ENCODE results near the gene TMC1. TPM values are rescaled to one million over a fixed set of nuclear protein-coding genes. Genes with fewer than 3 reads are reported as not detected.

The TMC1 gene
- total RNA-seq, 1 experiment from 2014 or later: 5.5 TPM

DNA sequence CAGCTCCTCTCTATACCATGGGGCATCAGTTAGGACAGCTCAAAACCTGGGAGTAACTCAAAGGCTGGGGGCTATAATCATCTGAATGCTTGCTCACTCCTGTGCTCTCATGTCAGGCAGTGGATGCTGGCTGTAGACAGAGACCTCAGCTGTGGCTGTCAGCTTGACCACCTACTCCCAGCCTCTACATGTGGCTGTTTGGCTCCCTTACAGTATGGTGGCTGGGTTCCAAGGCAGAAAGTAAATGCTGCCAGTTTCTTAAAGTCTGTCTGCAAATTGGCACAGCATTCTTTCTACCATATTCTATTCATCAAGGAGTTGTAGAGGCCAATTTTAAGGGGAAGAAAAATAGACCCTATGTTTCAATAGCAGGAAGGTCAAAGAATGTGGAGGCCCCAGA is 66.9 kb downstream of the TMC1 start:
- ChIA-PET POLR2A (ENCODE audit: unreplicated experiment) (interaction anchor here (0.7 to 1.2 kb wide), 2 partner anchors 34 to 155 kb away, joined by 3 to 8 read pairs; no protein-coding TSS in a partner anchor), CTCF (no interaction called here)
- Histone ChIP-seq H3K4me1 (replicated peaks; ENCODE audit: insufficient read depth) (peaks cover 52% of the 10 kb centered on the region), H3K9me3 (ENCODE audit: insufficient read depth, low read depth) (no peaks in the 10 kb centered on the region; the same call in 1 of the 2 replicates), H3K27me3 (ENCODE audit: insufficient read depth, low read depth) (no peaks in the 10 kb centered on the region), H4K20me1 (ENCODE audit: insufficient read depth) (no peaks in the 10 kb centered on the region), H2AFZ (no peak overlapping the region), H3K9me2 (ENCODE audit: insufficient read depth) (no peaks in the 10 kb centered on the region), H3K27ac (no peak overlapping the region), H3K4me3 (no peak overlapping the region), H3K4me2 (no peak overlapping the region), H3K79me2 (ENCODE audit: low read depth) (no peaks in the 10 kb centered on the region), H3K36me3 (ENCODE audit: low read depth) (no peaks in the 10 kb centered on the region), H3F3A (ENCODE audit: insufficient read depth, low read depth) (peaks cover 18% of the 10 kb centered on the region)
- intact Hi-C loops (cut with micrococcal nuclease; ENCODE audit: unreplicated experiment): no loop called here
- no peak for TF ChIP-seq EZH2 (IDR thresholded peaks at IDR 0.05; ENCODE audit: low read depth)
- TF ChIP-seq, protein P1, sequence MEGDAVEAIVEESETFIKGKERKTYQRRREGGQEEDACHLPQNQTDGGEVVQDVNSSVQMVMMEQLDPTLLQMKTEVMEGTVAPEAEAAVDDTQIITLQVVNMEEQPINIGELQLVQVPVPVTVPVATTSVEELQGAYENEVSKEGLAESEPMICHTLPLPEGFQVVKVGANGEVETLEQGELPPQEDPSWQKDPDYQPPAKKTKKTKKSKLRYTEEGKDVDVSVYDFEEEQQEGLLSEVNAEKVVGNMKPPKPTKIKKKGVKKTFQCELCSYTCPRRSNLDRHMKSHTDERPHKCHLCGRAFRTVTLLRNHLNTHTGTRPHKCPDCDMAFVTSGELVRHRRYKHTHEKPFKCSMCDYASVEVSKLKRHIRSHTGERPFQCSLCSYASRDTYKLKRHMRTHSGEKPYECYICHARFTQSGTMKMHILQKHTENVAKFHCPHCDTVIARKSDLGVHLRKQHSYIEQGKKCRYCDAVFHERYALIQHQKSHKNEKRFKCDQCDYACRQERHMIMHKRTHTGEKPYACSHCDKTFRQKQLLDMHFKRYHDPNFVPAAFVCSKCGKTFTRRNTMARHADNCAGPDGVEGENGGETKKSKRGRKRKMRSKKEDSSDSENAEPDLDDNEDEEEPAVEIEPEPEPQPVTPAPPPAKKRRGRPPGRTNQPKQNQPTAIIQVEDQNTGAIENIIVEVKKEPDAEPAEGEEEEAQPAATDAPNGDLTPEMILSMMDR (conservative IDR thresholded peaks at IDR 0.05): no peak
- DNase-seq: no peak
- no TSS peak for BruUV-seq (replicated peaks)

DNA sequence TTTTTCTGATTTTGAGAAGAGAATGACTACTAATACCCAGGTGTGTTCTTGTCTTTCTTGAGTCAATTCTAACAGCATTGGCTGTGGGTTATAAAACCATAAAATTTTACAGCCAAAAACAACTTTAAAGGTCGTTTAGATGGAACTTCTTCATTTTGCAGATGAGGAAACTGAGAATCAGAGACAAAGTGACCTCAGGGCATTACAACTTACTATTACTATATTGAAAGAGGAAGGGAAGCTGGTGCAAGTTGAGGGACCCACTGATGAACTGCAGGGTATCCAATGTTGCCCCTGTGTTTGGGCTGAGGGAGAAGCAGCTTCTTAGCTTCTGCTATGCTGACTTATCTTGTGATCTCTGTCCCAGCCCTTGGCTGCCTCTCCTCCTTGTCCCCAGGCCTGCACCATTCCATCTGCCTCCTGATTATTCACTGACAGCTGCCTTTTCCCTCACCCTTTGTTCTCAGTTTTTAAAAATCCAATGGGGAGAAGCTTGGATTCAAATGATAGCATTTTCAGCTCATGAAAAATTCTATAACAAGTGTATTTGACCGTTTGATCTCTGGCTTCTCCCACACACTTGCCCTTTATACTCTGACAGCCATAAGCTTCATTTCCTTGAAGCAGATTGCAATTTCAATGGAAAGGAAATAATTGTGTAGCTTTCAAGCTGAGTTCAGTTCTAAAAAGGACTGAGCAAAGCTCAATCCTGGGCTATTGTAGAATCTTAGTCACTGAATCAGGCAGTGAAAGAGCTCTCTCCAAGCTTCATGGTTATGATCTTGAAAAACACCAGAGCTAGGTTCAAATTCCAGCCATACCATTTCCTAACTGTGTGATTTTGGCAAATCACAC is 68.5 kb downstream of the TMC1 start:
- DNase-seq: no peak
- CTCF ChIA-PET: interaction anchor here (1.1 kb wide), 1 partner anchor 232 kb away, joined by 3 read pairs; no protein-coding TSS in a partner anchor
- TF ChIP-seq, protein P1 (conservative IDR thresholded peaks at IDR 0.05): no peak
- no peak for TF ChIP-seq EZH2 (IDR thresholded peaks at IDR 0.05; ENCODE audit: low read depth)
- H3K79me2 ChIP-seq (ENCODE audit: low read depth): no peaks in the 10 kb centered on the region
- BruUV-seq (replicated peaks): no TSS peak
- H3K9me3 ChIP-seq (ENCODE audit: insufficient read depth, low read depth): no peaks in the 10 kb centered on the region; the same call in 1 of the 2 replicates
- H3K4me2 ChIP-seq: peak overlapping the region; percentile 26; the same call in 1 of the 2 replicates
- no peak overlapping the region for H2AFZ ChIP-seq
- H3K4me1 ChIP-seq (replicated peaks; ENCODE audit: insufficient read depth): peaks cover 49% of the 10 kb centered on the region
- POLR2A ChIA-PET (ENCODE audit: unreplicated experiment): interaction anchor here (0.5 to 1.3 kb wide), 8 partner anchors 12 to 872 kb away, joined by 3 to 10 read pairs (median 4); no protein-coding TSS in a partner anchor
- intact Hi-C loops (cut with micrococcal nuclease; ENCODE audit: unreplicated experiment): loop anchor here (5.0 kb wide), 3 partner anchors 148 to 283 kb away; no protein-coding TSS in a partner anchor
- H3K27me3 ChIP-seq (ENCODE audit: insufficient read depth, low read depth): no peaks in the 10 kb centered on the region
- peak overlapping the region; percentile 34 for H3K27ac ChIP-seq
- no peaks in the 10 kb centered on the region for H3K9me2 ChIP-seq (ENCODE audit: insufficient read depth)
- H3F3A ChIP-seq (ENCODE audit: insufficient read depth, low read depth): peaks cover 18% of the 10 kb centered on the region
- H4K20me1 ChIP-seq (ENCODE audit: insufficient read depth): no peaks in the 10 kb centered on the region
- no peaks in the 10 kb centered on the region for H3K36me3 ChIP-seq (ENCODE audit: low read depth)
- H3K4me3 ChIP-seq: no peak overlapping the region

DNA sequence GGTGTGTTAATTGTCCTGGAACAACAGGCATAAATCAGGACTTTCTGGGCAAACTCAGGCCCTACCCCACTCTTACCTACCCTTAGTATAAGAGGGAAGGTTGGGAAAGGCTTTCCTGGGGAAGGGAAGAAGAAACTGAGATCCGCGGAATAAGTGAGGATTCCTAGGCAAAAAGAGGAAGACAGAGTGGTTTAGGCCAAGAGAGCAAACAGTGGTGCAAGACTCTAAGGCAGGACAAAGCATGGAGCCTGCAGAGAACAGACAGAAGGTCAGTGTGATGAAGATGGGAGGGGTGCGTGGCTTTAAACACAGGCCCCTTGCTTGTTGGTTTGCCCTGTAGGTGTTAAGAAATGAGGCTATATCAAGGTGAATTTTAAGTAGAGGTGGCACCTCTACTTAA is 69.4 kb downstream of the TMC1 start:
- TSS peak; percentile 29 for BruUV-seq (replicated peaks)

More for the DNA sequence above, 69.4 kb downstream of the TMC1 start:
- peak overlapping the region; percentile 34 for H3K27ac ChIP-seq
- POLR2A ChIA-PET (ENCODE audit: unreplicated experiment): interaction anchor here (1.3 kb wide), 1 partner anchor 64 kb away, joined by 7 read pairs; no protein-coding TSS in a partner anchor
- peaks cover 16% of the 10 kb centered on the region for H3F3A ChIP-seq (ENCODE audit: insufficient read depth, low read depth)
- H3K79me2 ChIP-seq (ENCODE audit: low read depth): no peaks in the 10 kb centered on the region
- peaks cover 43% of the 10 kb centered on the region for H3K4me1 ChIP-seq (replicated peaks; ENCODE audit: insufficient read depth)
- no peaks in the 10 kb centered on the region for H3K27me3 ChIP-seq (ENCODE audit: insufficient read depth, low read depth)
- no peaks in the 10 kb centered on the region for H4K20me1 ChIP-seq (ENCODE audit: insufficient read depth)
- CTCF ChIA-PET: interaction anchor here (0.7 kb wide), 1 partner anchor 162 kb away, joined by 6 read pairs; no protein-coding TSS in a partner anchor
- peak overlapping the region; percentile 26; the same call in 1 of the 2 replicates for H3K4me2 ChIP-seq
- H2AFZ ChIP-seq: no peak overlapping the region
- intact Hi-C loops (cut with micrococcal nuclease; ENCODE audit: unreplicated experiment): loop anchor here (5.0 kb wide), 3 partner anchors 149 to 284 kb away; no protein-coding TSS in a partner anchor
- H3K4me3 ChIP-seq: no peak overlapping the region
- H3K9me2 ChIP-seq (ENCODE audit: insufficient read depth): no peaks in the 10 kb centered on the region
- DNase-seq: no peak
- no peaks in the 10 kb centered on the region for H3K9me3 ChIP-seq (ENCODE audit: insufficient read depth, low read depth)
- H3K36me3 ChIP-seq (ENCODE audit: low read depth): no peaks in the 10 kb centered on the region
- TF ChIP-seq, protein P1 (conservative IDR thresholded peaks at IDR 0.05): no peak
- TF ChIP-seq EZH2 (IDR thresholded peaks at IDR 0.05; ENCODE audit: low read depth): no peak

All from PC-9 (cell line).